GM23338 (cell line): ENCODE measurements around the gene GPR156.

ENCODE experiments used
- CREB1 ChIP-seq: fragments of 250-450 bp; sonication (Bioruptor Pico); IDR thresholded peaks from 2 replicates; pipeline ENCODE4 v1.5.0; 2020; ENCODE audit warnings: low read depth, mild to moderate bottlenecking, moderate library complexity
- EZH2 ChIP-seq: fragments of 200-600 bp; sonication (generic); IDR thresholded peaks from one replicate; pipeline ENCODE4 v1.8.0; 2017; ENCODE audit warnings: antibody characterized with exemption, mild to moderate bottlenecking, low read depth; ENCODE audit not compliant: unreplicated experiment
- EZH2phosphoT487 ChIP-seq: fragments of 200-600 bp; sonication (generic); IDR thresholded peaks from one replicate; pipeline ENCODE4 v1.8.1; 2018; ENCODE audit warnings: antibody characterized with exemption; ENCODE audit not compliant: unreplicated experiment
- JUNB ChIP-seq: IDR thresholded peaks from one replicate; pipeline ENCODE4 v1.6.1; 2016; ENCODE audit warnings: antibody characterized with exemption; ENCODE audit not compliant: unreplicated experiment
- NANOG ChIP-seq: IDR thresholded peaks from 2 replicates; pipeline ENCODE4 v1.6.1; 2016; ENCODE audit warnings: antibody characterized with exemption, borderline replicate concordance
- POLR2AphosphoS5 ChIP-seq: IDR thresholded peaks from 2 replicates; pipeline ENCODE4 v1.6.1; 2016; ENCODE audit warnings: antibody characterized with exemption, low read depth
- STAT1 ChIP-seq: IDR thresholded peaks from one replicate; pipeline ENCODE4 v1.6.1; 2016; ENCODE audit warnings: antibody characterized with exemption; ENCODE audit not compliant: unreplicated experiment
- ZNF114 ChIP-seq: fragments of 250-450 bp; sonication (Bioruptor Pico); IDR thresholded peaks from 2 replicates; pipeline ENCODE4 v1.5.0; 2020; ENCODE audit warnings: mild to moderate bottlenecking, moderate library complexity
- TF ChIP-seq, protein P1 (sequence below), 2 experiments: fragments of 200-600 bp in 1 of 2; sonication (generic) in 1 of 2; conservative IDR thresholded peaks; 2 replicates each; pipeline versions ENCODE4 v1.5.1 to v1.6.1; 2016 to 2017; ENCODE audit warnings: antibody characterized with exemption in 2 of 2, low read depth in 2 of 2, mild to moderate bottlenecking in 2 of 2, moderate library complexity in 1 of 2
- TF ChIP-seq, protein P2 (sequence below): IDR thresholded peaks from one replicate; pipeline ENCODE4 v1.6.1; 2018; ENCODE audit warnings: antibody characterized with exemption; ENCODE audit not compliant: unreplicated experiment

DNA sequence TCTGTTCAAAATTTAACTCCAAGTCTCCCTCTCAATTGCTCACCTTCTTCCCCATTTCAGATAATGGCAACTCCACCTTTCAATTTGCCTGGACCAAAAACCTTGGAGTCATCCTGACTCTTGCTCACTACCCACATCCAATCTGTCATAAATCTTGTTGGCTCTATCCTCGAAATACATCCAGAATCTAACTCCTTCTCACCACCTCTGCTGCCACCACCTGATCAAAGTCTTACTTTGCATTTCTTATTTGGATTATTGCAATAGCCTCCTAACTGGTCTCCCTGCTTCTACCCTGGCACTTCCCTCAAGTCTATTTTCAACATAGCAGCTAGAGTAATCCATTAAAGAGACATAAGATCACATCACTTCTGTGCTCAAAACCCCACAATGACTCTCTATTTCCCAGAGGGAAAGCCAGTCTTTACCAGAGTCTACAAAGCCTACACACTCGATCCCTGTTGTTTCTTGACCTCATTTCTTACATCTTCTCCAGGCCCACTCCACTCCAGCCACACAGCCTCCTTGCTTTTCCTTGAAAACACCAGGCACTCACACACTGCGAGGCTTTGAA, 86.6 kb downstream of the GPR156 start:
- TF ChIP-seq, protein P1, sequence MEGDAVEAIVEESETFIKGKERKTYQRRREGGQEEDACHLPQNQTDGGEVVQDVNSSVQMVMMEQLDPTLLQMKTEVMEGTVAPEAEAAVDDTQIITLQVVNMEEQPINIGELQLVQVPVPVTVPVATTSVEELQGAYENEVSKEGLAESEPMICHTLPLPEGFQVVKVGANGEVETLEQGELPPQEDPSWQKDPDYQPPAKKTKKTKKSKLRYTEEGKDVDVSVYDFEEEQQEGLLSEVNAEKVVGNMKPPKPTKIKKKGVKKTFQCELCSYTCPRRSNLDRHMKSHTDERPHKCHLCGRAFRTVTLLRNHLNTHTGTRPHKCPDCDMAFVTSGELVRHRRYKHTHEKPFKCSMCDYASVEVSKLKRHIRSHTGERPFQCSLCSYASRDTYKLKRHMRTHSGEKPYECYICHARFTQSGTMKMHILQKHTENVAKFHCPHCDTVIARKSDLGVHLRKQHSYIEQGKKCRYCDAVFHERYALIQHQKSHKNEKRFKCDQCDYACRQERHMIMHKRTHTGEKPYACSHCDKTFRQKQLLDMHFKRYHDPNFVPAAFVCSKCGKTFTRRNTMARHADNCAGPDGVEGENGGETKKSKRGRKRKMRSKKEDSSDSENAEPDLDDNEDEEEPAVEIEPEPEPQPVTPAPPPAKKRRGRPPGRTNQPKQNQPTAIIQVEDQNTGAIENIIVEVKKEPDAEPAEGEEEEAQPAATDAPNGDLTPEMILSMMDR (conservative IDR thresholded peaks at IDR 0.05; ENCODE audit: low read depth in 2 of 2): peak in 1 of 2 experiments; percentile 42; a peak in 2 of 4 replicates
- TF ChIP-seq EZH2: no peak
- TF ChIP-seq POLR2AphosphoS5: no peak
- no peak for TF ChIP-seq EZH2phosphoT487
- TF ChIP-seq, protein P2, sequence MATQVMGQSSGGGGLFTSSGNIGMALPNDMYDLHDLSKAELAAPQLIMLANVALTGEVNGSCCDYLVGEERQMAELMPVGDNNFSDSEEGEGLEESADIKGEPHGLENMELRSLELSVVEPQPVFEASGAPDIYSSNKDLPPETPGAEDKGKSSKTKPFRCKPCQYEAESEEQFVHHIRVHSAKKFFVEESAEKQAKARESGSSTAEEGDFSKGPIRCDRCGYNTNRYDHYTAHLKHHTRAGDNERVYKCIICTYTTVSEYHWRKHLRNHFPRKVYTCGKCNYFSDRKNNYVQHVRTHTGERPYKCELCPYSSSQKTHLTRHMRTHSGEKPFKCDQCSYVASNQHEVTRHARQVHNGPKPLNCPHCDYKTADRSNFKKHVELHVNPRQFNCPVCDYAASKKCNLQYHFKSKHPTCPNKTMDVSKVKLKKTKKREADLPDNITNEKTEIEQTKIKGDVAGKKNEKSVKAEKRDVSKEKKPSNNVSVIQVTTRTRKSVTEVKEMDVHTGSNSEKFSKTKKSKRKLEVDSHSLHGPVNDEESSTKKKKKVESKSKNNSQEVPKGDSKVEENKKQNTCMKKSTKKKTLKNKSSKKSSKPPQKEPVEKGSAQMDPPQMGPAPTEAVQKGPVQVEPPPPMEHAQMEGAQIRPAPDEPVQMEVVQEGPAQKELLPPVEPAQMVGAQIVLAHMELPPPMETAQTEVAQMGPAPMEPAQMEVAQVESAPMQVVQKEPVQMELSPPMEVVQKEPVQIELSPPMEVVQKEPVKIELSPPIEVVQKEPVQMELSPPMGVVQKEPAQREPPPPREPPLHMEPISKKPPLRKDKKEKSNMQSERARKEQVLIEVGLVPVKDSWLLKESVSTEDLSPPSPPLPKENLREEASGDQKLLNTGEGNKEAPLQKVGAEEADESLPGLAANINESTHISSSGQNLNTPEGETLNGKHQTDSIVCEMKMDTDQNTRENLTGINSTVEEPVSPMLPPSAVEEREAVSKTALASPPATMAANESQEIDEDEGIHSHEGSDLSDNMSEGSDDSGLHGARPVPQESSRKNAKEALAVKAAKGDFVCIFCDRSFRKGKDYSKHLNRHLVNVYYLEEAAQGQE: no peak
- no peak for TF ChIP-seq ZNF114 (CRISPR knock-in tag)
- no peak for TF ChIP-seq NANOG
- TF ChIP-seq CREB1 (CRISPR knock-in tag): no peak
- TF ChIP-seq JUNB: no peak
- no peak for TF ChIP-seq STAT1
